Raji (cell line): ENCODE data around the gene HFM1.

Source experiments
- POLR2A ChIP-seq: IDR thresholded peaks from 2 replicates; pipeline ENCODE4 v1.6.1; 2011; ENCODE audit warnings: low read depth, low read length, control low read depth; ENCODE audit not compliant: insufficient read depth

HFM1 gene

GRCh38 chr1:91383456-91383855, 21.2 kb downstream of the HFM1 start:
- TF ChIP-seq POLR2A: no peak

- TF ChIP-seq POLR2A: no peak
Observed at GRCh38 chr1:91381844-91382243, 22.8 kb downstream of the HFM1 start.

- TF ChIP-seq POLR2A: no peak
Observed at GRCh38 chr1:91374086-91374485, 30.6 kb downstream of the HFM1 start.

- TF ChIP-seq POLR2A: no peak
Observed at GRCh38 chr1:91349524-91349923, 55.1 kb downstream of the HFM1 start.

- no peak for TF ChIP-seq POLR2A
Observed at GRCh38 chr1:91346824-91347223, 57.8 kb downstream of the HFM1 start.

- TF ChIP-seq POLR2A: no peak
Observed at GRCh38 chr1:91345395-91346005, 59.1 kb downstream of the HFM1 start.

- no peak for TF ChIP-seq POLR2A
Observed at GRCh38 chr1:91338501-91338900, 66.1 kb downstream of the HFM1 start.

GRCh38 chr1:91335603-91336002, 69.0 kb downstream of the HFM1 start:
- no peak for TF ChIP-seq POLR2A

GRCh38 chr1:91334856-91335255, 69.8 kb downstream of the HFM1 start:
- no peak for TF ChIP-seq POLR2A

- no peak for TF ChIP-seq POLR2A
Observed at GRCh38 chr1:91325456-91325855, 79.2 kb downstream of the HFM1 start.

GRCh38 chr1:91314643-91315042, 90.0 kb downstream of the HFM1 start:
- TF ChIP-seq POLR2A: no peak

GRCh38 chr1:91311672-91312071, 93.0 kb downstream of the HFM1 start:
- TF ChIP-seq POLR2A: no peak

GRCh38 chr1:91308544-91308943, 96.1 kb downstream of the HFM1 start:
- no peak for TF ChIP-seq POLR2A

- no peak for TF ChIP-seq POLR2A
Observed at GRCh38 chr1:91307784-91308409, 96.7 kb downstream of the HFM1 start.

GRCh38 chr1:91303165-91303564, 101.5 kb downstream of the HFM1 start:
- no peak for TF ChIP-seq POLR2A

- no peak for TF ChIP-seq POLR2A
Observed at GRCh38 chr1:91283421-91283726, 121.3 kb downstream of the HFM1 start.
